ENCODE measurements around the gene KLF5. TPM values are rescaled to one million over a fixed set of nuclear protein-coding genes. Genes with fewer than 3 reads are reported as not detected.

Gene KLF5
- polyA plus RNA-seq, 1 of the 3 experiments (the other 2 are of a cell fraction) = 2.7 TPM

GRCh38 chr13:73088332-73088935 lies 29.6 kb downstream of the KLF5 start:
- ChIA-PET CTCF (no interaction called here), POLR2A (no interaction called here)
- Histone ChIP-seq H3F3A (replicated peaks; ENCODE audit: insufficient read depth) (peaks cover 4% of the 10 kb centered on the region), H3K4me3 (ENCODE audit: low read depth in 2 of 2, low read length in 1 of 2) (no peak overlapping the region), H2AFZ (ENCODE audit: low read depth) (no peak overlapping the region), H3K9me3 (peaks cover 8% of the 10 kb centered on the region; the same call in 1 of the 2 replicates), H3K4me2 (no peak overlapping the region), H3K36me3 (replicated peaks in 1 of 2; ENCODE audit: control insufficient read depth in 1 of 2, insufficient read depth in 2 of 2, low read length in 1 of 2) (no peaks in the 10 kb centered on the region), H3K4me1 (ENCODE audit: control insufficient read depth in 1 of 2, insufficient read depth in 2 of 2, low read depth in 1 of 2, low read length in 1 of 2) (peaks cover 0 to 5% of the 10 kb centered on the region in 2 experiments; a peak in 1 of 4 replicates), H3K9me2 (no peaks in the 10 kb centered on the region), H3K9ac (no peak overlapping the region), H3K79me2 (ENCODE audit: insufficient read depth) (no peaks in the 10 kb centered on the region), H4K20me1 (ENCODE audit: insufficient read depth) (no peaks in the 10 kb centered on the region), H3K27me3 (ENCODE audit: insufficient read depth) (no peaks in the 10 kb centered on the region), H3K27ac (ENCODE audit: low read depth in 2 of 2, low read length in 1 of 2) (no peak overlapping the region)
- no peak for DNase-seq
- TF ChIP-seq EZH2phosphoT487 (IDR thresholded peaks at IDR 0.05; ENCODE audit: borderline replicate concordance, low read depth) (no peak), CHD2 (IDR thresholded peaks at IDR 0.05; ENCODE audit: low read length, partially characterized antibody) (no peak), ELF1 (IDR thresholded peaks at IDR 0.05) (no peak), RCOR1 (IDR thresholded peaks at IDR 0.05; ENCODE audit: low read length) (no peak), CTCF (IDR thresholded peaks at IDR 0.05) (no peak), GABPA (IDR thresholded peaks at IDR 0.05; ENCODE audit: low read depth) (no peak)
- 72% methylated on average over 4 of the region's 4 CpGs for WGBS (ENCODE audit: low lambda C conversion rate)

- no peak overlapping the region for H3K4me3 ChIP-seq (ENCODE audit: low read depth in 2 of 2, low read length in 1 of 2)
- no peaks in the 10 kb centered on the region for H3K36me3 ChIP-seq (replicated peaks in 1 of 2; ENCODE audit: control insufficient read depth in 1 of 2, insufficient read depth in 2 of 2, low read length in 1 of 2)
- CTCF ChIA-PET = no interaction called here
- no peaks in the 10 kb centered on the region for H3K9me2 ChIP-seq
- no peak overlapping the region for H3K27ac ChIP-seq (ENCODE audit: low read depth in 2 of 2, low read length in 1 of 2)
- DNase-seq = no peak
- 72% methylated on average over 4 of the region's 4 CpGs for WGBS (ENCODE audit: low lambda C conversion rate)
- peaks cover 0 to 5% of the 10 kb centered on the region in 2 experiments; a peak in 1 of 4 replicates for H3K4me1 ChIP-seq (ENCODE audit: control insufficient read depth in 1 of 2, insufficient read depth in 2 of 2, low read depth in 1 of 2, low read length in 1 of 2)
- H3K9ac ChIP-seq = no peak overlapping the region
- peaks cover 8% of the 10 kb centered on the region; the same call in 1 of the 2 replicates for H3K9me3 ChIP-seq
- H2AFZ ChIP-seq (ENCODE audit: low read depth) = no peak overlapping the region
- no peak overlapping the region for H3K4me2 ChIP-seq
- no peak for TF ChIP-seq FOXJ3 (CRISPR knock-in tag; IDR thresholded peaks at IDR 0.05)
- TF ChIP-seq RFX5 (IDR thresholded peaks at IDR 0.05; ENCODE audit: low read length) = no peak
- no peak for TF ChIP-seq SMC3 (IDR thresholded peaks at IDR 0.05; ENCODE audit: low read depth, low read length)
- no peak for TF ChIP-seq EP300 (IDR thresholded peaks at IDR 0.05; ENCODE audit: borderline replicate concordance in 1 of 2, low read depth in 1 of 2, low read length in 1 of 2)
- no peak for TF ChIP-seq CTCF (IDR thresholded peaks at IDR 0.05)
- no peak for TF ChIP-seq YY1 (IDR thresholded peaks at IDR 0.05; ENCODE audit: low read depth)
- no peak for TF ChIP-seq TCF12 (IDR thresholded peaks at IDR 0.05)
- TF ChIP-seq PBX3 (IDR thresholded peaks at IDR 0.05) = no peak
- TF ChIP-seq NRF1 (IDR thresholded peaks at IDR 0.05; ENCODE audit: low read depth, low read length) = no peak
- no peak for TF ChIP-seq MXI1 (IDR thresholded peaks at IDR 0.05; ENCODE audit: low read depth, low read length)
- TF ChIP-seq GABPA (IDR thresholded peaks at IDR 0.05; ENCODE audit: low read depth) = no peak
- no peak for TF ChIP-seq FOSL2 (IDR thresholded peaks at IDR 0.05; ENCODE audit: borderline replicate concordance, low read depth)
- TF ChIP-seq SIN3A (IDR thresholded peaks at IDR 0.05; ENCODE audit: borderline replicate concordance, low read depth, low read length) = no peak
- POLR2A ChIA-PET = no interaction called here
- no peaks in the 10 kb centered on the region for H4K20me1 ChIP-seq (ENCODE audit: insufficient read depth)
- H3K27me3 ChIP-seq (ENCODE audit: insufficient read depth) = no peaks in the 10 kb centered on the region
- peaks cover 4% of the 10 kb centered on the region for H3F3A ChIP-seq (replicated peaks; ENCODE audit: insufficient read depth)
- no peaks in the 10 kb centered on the region for H3K79me2 ChIP-seq (ENCODE audit: insufficient read depth)
Observed at GRCh38 chr13:73089213-73089612, 30.4 kb downstream of the KLF5 start.
